T1000 (cell line): ENCODE results near the gene RNF214.

ENCODE experiments used
- DNase-seq: peaks from one replicate; lab custom pipeline; 2025; ENCODE audit warnings: mixed read lengths; lab: John Stamatoyannopoulos, UW

Gene RNF214

GRCh38 chr11:117282956-117283355 lies 50.5 kb downstream of the RNF214 start:
- DNase-seq, result no peak

- DNase-seq, result no peak
Observed at GRCh38 chr11:117284053-117284452, 51.6 kb downstream of the RNF214 start.

- no peak for DNase-seq
Observed at GRCh38 chr11:117286588-117286987, 54.1 kb downstream of the RNF214 start.

GRCh38 chr11:117287668-117288067 lies 55.2 kb downstream of the RNF214 start:
- DNase-seq, result no peak

GRCh38 chr11:117289795-117290194 lies 57.3 kb downstream of the RNF214 start:
- DNase-seq, result no peak

GRCh38 chr11:117290809-117291396 lies 58.4 kb downstream of the RNF214 start, which contains the start of gene BACE1-AS:
Gene BACE1-AS, plus strand, starts transcription at chr11:117291346.
- no peak for DNase-seq

- DNase-seq, result no peak
Observed at GRCh38 chr11:117292616-117293015, 60.1 kb downstream of the RNF214 start.

GRCh38 chr11:117295438-117296137 lies 63.1 kb downstream of the RNF214 start:
- DNase-seq, result no peak

GRCh38 chr11:117296881-117297280 lies 64.4 kb downstream of the RNF214 start:
- DNase-seq, result no peak

GRCh38 chr11:117298195-117298594 lies 65.7 kb downstream of the RNF214 start:
- DNase-seq, result no peak

GRCh38 chr11:117299351-117300282 lies 67.1 kb downstream of the RNF214 start:
- DNase-seq, result no peak

- DNase-seq, result no peak
Observed at GRCh38 chr11:117300283-117300663, 67.8 kb downstream of the RNF214 start.

GRCh38 chr11:117300773-117301172 lies 68.3 kb downstream of the RNF214 start:
- DNase-seq, result no peak

GRCh38 chr11:117302228-117302627 lies 69.8 kb downstream of the RNF214 start:
- no peak for DNase-seq

GRCh38 chr11:117303101-117303500 lies 70.6 kb downstream of the RNF214 start:
- DNase-seq, result no peak

GRCh38 chr11:117303646-117304315 lies 71.3 kb downstream of the RNF214 start:
- no peak for DNase-seq

GRCh38 chr11:117305145-117305544 lies 72.7 kb downstream of the RNF214 start:
- no peak for DNase-seq

- DNase-seq, result no peak
Observed at GRCh38 chr11:117309310-117309709, 76.8 kb downstream of the RNF214 start.

GRCh38 chr11:117313091-117313490 lies 80.6 kb downstream of the RNF214 start:
- no peak for DNase-seq

- DNase-seq, result no peak
Observed at GRCh38 chr11:117313828-117314768, 81.6 kb downstream of the RNF214 start.

GRCh38 chr11:117314840-117315239 lies 82.4 kb downstream of the RNF214 start:
- no peak for DNase-seq
